ENCODE results near the gene TLE7.

Gene TLE7

DNA sequence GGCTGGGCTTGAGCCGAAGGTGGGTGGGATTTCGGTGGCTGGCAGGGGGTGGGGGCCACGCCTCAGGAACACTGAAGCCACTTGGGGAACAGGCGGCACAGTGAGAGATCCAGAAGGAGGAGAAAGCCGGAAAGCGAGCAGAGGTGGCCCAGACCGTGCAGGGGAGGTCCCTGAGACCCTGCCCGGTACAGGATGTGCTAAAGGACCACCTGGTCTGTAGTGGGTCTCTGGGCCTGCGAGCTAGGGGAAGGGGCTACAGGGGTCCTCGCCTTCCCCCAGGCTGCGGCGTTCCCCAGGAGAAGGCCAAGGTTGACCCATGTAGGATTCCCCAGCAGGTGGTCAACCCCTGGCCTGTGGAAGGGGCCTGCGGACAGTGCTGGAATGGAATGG lies at the start of gene TLE7:
Gene TLE7 (minus strand): TSS at position 4 of the 390 bp plus-strand sequence. CDS start 8,730 bp downstream, outside the sequence.
- no peak for DNase-seq

DNA sequence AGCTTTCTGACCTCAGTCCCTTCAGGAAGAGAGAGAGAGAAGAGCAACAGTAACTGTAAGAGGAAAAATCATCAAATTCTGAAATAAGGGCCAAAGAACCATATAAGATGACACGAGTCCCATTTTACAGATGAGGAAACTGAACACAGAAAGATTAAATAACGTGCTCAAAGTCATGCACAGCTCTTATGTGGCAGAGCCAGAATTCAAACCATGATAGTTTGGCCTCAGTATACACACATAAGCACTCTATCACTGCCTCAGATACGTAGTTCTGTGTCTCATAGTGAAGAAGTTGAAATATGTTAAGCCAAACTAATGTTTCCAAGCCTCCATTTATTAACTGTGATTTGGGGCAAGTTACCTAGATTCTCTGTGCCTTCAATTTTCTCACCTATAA lies 49.2 kb upstream of the TLE7 start:
- DNase-seq: no peak

DNA sequence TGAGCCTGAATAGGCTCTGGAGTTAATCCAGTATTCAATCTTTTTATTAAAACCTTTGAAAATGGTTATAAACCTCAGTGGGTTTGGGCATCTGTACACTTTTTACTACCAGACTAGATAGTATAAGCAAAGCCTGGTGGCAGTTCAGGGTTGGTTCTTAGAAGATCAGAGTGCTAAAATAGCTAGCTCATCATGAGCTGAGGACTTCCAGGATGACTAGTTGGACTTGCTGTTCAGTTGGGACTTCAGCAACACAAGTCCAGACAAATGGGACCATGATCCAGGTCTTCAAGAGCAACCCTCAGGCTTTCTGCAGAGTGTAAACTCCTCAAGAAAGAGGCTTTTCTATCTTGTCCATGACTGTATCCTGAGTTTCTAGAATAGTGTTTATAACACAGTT lies 48.5 kb upstream of the TLE7 start:
- DNase-seq: no peak

DNA sequence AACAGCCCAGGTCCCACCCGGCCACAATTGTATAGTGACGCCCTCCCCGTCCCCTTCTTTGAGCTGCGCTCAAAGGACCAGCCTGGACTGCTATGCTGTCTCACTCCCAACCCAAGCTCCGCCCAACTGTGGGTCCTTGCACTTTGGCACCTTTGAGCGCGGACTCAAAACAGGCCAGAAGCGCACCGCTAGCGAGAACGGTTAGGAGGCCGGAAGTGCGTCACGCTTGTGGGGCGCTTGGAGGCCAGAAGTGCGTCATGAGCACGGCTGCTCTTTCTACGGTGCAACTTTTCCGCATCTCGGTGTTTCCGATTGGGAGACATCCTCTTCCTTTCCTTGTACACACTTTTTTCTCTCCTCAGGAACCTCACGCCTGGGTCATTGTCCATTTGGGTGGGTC lies 47.3 kb upstream of the TLE7 start, which contains the start of gene ZNF19:
Gene ZNF19 (minus strand): TSS at position 203 of the 400 bp plus-strand sequence. CDS start 7,210 bp downstream, outside the sequence.
- no peak for DNase-seq

DNA sequence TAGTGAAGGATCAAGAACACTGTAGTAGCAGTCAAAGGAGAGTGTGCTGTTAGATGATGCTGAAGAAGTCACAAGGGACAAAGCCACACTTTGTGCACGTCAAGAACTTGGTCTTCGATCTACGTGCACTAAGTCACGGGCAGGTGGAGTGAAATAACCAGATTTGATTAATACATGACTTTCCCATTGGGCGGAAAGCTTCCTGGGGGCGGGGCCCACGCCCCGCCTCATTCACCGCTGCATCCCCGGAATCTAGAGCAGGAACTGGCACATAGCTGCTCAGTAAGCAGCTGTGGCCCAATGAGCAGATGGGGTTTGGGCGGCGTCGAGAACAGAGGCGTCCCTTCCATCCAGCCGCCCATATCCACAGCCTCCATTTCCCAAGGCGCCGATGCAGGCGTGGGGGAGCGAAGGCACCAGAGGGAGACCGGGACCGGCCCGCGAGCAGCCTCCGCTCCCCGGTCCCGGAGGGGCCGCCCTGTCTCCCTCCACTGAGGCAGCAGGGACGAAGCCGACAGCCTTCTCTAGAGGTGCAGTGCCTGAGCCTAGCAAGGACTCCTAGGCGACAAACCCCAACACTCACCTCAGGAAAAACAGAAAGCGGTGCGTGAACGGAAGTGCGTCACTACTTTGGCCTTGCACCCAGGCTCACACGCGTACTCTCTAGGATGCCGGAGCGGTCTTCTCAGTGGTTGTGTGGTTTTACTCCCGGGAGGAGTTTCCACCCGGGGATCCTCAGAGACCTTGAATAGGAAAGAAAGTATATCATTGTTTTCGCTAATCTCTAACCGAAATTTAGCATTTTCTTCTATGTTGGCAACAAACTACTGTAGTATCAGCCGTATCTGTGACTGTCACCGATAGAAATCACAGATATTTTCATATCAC lies 42.4 kb upstream of the TLE7 start:
- DNase-seq: peak; percentile 76

DNA sequence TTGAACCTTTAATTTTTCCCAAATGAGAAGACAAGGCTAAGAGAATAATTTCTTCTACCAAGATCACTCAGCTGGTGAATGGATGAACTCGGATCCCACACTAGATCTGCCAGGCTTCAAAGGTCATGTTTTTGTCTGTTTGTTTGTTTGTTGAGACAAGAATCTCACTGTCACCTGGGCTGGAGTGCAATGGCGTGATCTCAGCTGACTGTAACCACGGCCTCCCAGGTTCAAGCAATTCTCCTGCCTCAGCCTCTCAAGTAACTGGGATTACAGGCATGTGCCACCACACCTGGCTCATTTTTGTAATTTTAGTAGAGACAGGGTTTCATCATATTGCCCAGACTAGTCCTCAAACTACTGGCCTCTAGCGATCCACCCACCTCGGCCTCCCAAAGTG lies 40.7 kb upstream of the TLE7 start:
- no peak for DNase-seq

DNA sequence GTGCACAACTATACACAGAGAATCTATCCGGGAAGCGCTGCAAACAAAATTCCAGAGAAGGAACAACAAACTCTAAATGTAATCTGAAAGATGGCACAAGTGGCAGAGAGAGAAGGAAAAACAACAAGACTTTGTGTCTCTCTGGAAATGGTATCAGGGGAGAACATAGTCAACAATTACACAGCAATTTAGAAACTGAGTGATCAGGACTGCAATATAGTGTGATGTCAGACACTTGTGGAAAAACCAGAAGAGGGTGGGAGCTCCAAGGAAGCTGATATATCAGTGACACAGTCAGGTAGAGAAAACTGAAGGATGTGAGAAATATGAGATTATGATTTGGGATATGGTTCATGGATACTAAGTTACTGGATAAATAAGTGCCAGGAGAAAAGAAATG lies 39.1 kb upstream of the TLE7 start:
- DNase-seq: no peak

DNA sequence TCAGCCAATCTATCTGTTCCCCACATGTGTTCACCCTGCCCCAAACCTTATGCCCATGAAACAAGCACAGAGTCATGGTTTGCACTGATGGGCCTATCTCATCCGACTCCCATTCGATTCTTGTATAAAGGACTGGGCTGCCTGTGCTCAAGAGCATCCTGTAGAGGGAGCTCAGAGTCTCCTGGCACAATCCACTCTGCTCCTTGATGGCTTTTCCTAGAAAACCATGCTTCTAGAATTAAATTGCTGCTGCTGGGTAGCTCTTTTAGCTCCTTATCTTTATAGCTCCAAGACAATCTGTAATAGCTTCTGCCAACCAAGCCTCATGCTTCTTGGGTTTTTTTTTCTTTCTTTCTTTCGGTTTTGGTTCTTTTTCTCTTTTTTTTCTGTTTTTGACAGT lies 37.6 kb upstream of the TLE7 start:
- no peak for DNase-seq

DNA sequence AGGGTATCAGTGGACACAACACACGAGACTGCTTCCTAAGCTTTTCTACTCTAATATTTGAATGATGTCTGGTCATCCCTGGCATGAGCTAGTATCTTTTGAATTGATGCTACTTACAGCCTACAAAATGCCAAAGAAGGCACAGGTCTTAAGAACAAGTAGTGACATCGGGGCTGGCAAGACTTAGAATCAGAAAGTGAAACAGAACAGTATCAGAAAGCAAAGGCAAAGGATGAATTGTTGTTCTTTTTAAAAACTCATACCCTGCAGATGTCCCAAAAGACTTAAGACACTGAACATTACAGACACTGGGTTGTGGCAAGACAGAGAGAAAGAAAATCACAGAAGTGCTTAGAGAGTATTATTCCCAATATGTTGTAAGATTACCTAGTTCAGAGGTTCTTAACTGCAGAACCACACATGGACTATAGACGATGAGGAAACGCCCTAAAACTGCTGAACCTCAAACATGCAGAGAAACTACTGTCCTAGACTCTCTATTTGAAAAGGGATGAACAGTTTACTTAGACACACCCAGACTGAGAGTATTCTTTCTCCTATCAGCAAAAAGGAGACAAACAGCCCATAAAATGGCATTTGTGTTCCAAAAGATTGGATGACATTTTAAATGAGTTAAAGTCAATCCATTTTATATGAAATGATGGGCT lies 34.7 kb upstream of the TLE7 start:
- DNase-seq: no peak

DNA sequence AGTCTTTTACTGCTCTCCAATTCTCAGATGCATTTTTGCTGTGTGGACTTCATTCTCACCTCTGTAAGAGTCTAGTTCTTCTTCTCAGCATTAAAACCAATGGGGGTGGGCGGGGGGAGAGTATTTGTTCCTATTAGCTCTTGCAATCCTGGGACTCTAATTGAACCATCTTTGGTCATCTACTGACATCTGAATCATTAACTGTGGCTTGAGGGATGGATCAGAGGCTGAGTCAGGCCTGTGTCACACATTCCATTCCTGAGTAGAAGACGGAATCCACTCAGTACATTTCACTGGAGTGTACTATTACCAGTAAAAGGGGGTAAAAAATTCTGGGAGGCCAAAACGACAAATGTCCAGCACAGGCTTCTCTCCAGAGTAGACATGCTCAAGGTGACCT lies 33.0 kb upstream of the TLE7 start:
- no peak for DNase-seq

DNA sequence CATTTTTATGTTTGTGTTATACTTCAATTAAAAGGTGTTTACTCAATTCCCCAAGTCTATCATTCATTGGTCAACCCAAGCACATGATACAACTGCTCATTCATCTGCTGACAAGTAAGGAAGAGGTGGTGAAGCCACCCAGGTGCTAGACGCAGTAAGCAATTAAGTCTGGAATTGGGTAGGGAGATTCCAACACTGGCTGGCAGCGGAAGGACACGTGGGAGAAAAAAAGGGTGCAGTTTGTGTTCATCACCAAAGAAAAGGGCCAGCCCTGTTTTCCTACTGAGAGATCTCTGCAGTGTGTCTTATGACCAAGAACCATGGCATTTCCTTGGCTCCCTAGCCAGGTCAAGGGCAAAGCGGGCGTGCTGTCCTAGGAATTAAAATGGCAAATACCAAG lies 32.0 kb upstream of the TLE7 start:
- no peak for DNase-seq

DNA sequence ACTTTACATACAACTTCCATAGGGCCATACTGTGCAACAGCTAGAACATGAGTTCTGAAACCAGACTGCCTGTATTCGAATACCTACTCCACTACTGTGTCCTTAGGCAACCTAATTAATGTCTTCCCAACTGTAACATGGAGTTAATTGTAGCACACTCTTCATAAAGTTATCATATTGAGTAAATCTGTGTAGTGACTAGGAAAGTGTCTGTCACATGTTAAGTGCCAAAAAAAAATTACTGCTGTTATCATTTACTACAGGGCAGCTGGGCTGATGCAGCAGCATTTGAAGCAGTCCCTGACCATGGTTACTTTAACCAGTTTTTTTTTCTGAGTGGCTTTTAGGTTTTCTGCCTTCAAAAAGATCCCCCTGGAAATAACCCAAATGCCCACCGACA lies 31.1 kb upstream of the TLE7 start:
- DNase-seq: no peak

DNA sequence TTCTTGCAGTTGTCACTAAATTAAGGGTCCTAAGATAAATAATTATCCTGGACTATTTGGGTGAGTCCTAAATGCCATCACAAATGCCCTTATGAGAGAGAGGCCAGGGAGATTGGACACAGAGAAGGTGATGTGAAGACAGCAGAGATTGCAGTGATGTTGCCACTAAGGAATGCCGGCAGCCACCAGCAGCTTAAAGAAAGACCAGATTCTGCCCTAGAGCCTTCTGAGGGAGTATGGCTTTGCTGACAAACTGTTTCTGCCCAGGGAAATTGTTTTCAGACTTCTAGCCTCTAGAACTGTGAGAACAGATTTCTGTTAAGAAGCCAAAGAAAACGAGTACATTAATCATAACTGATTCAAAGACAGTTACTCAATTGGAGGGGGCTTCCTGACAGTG lies 30.2 kb upstream of the TLE7 start:
- no peak for DNase-seq

DNA sequence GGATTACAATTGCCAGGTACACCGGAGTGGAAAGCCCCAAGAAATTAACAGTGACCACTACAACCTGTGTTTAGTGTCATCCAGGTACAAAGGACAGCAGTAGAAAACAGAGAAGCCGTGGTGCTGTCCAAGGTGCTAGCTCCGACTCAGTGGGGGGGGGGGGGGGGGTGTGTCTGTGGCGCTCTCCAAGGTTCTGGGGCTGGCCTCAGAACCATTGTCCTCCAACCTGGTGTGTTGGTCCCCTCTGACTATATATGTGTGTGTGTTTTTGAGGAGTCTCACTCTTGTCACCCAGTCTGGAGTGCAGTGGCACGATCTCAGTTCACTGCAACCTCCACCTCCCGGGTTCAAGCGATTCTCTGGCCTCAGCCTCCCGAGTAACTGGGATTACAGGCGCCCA lies 26.0 kb upstream of the TLE7 start:
- no peak for DNase-seq

DNA sequence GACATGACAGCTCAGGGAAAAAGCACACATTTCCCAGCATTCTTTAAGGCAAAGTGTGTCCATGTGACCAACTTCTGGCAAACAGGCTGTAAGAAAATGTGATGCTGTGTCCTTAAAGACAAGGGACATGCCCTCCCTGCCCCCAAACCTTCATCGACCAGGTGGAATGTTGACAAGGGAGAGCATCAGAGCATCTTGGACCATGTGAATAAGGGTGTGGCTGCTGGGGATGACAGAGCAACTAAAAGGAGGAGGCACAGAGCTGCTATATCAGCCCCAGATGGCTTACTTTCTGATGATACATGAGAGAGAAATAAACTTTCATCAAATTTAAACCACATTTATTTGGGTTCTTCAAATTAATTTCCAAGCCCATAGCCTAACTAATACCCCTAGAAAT lies 22.4 kb upstream of the TLE7 start:
- no peak for DNase-seq

DNA sequence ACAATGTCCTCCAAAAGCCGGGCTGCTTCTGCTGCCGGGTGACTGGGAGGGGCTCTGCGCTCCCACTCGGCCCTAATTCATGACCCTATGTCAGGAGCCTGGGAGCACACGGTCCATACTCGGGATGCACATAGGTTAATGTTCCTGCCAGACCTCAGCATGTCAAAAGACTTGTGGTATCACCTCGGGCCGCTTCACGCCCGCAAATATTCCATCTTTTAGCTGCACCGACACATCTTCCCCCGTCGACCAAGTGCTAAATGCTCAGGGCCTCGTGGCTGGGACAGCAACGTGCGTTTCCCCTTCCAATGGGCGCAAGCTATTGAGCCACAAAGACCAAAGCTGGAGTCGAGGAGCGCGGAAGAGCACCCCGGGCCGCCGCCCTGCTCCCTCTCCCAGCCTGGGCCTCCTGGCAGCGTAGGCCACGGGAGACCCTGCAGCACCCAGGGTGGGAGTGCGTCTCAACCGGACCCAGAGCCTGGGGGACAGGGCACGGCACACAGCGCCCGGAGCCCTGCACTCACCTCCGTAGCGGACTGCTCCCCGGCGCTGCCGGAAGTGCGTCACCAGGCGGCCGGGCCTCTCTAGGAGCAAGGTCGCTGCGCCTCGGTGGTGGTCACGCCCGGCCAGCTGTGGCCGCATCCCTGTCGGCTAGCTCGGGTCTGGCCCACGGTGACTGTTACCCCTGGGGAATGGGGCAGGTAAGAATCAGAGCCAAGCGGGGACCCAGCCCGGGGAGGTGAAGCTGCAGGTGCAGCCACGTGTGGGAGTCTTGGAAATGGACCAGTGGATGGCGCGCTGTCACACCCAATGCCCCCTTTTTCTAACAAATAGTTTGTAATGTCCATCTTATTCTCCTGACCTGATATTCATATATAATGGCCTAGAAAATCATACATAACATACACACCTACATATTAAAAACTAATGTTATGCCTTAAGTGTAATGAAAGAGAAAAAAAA lies 20.1 kb upstream of the TLE7 start, which contains the start of gene ZNF23:
Gene ZNF23 (minus strand): TSS at position 562 of the 963 bp plus-strand sequence. CDS start 5,451 bp downstream, outside the sequence.
- DNase-seq: peak; percentile 28

DNA sequence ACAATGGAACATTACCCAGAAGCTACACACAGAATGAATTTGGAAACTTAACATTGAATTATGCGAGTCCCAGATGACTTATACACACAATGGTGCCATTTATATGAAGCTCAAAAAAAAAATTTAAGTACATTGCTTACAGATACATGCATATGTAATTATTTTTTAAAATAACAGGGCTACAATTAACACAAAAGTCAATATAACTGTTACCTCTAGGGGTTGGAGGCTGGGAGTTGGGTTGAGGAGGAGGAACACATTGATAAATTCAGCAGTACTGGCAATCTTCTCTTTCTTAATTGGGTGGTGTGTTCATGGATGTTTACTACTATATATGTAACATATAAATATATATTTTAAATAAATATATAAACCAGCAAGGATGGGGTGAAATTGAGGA lies 19.1 kb upstream of the TLE7 start:
- no peak for DNase-seq

DNA sequence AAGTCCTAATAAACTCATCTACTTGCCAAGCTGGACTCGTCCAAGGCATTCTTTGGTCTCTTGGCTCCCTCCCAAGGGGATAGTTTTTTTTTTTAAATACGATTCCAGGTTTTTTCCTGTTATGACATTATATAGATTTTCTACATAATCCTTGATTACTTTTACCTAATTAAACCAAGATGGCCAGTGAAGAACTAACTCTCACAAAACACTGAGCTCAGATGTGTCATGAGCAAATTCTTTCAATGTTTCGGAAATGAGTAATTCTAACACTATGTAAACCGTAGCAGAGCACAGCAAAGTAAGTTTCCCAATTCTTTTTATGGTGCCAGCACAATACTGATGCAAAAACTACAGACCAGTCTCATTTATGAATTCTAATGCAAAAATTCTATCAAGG lies 18.4 kb upstream of the TLE7 start:
- DNase-seq: no peak

DNA sequence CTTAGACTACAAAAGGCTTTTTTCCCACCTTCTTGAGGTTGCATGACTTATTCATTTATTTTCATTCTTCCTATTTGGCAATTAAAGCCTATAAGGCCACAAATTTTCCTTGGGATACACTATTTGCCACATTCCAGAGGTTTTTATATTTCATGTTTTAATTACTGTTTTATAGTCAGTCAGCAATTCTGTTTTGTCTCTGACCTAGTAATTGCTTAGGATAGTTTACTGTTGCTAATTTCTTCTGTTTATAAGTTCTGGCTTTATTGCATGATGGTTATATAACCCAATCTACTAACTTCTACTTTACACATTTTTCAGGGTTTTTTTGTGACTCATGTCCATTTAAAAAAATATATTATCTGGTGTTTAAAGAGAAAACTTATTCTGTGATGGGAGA lies 17.7 kb upstream of the TLE7 start:
- DNase-seq: no peak

DNA sequence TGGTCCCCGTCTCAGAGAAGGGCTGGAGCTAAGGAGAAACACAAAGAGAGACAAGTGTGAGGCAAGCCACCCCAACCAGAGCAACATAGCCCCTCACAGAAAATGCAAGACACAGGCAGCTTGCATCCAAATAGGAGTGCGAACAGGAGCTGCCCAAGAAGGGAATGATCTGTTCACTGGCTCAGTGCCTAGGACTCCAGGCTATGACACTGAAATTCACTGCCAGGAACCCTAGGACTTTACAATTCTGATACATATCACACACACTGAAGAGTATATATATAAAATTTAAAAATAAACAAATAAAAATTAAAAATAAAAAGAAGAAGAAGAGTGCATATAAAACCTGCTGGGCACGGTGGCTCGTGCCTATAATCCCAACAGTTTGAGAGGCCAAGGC lies 14.9 kb upstream of the TLE7 start:
- no peak for DNase-seq

DNA sequence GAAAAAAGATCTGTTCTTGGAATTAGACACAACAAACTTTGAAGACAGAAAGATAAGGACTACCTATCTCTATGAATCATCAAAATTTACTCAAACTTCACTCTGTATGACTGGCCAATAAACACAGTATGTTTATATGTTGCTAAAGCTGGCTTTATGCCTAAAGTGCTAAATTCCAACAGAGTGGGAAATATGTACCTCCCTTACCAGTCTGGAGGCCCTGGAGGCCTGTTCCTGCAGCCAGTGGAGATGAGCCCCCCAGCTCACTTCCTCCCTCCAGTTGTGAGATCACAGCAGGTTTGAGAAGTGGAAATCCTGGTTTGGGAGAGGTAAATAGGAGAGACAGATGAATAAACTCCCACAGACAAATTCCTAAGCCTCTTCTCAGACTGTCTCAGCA lies 11.2 kb upstream of the TLE7 start:
- DNase-seq: no peak

DNA sequence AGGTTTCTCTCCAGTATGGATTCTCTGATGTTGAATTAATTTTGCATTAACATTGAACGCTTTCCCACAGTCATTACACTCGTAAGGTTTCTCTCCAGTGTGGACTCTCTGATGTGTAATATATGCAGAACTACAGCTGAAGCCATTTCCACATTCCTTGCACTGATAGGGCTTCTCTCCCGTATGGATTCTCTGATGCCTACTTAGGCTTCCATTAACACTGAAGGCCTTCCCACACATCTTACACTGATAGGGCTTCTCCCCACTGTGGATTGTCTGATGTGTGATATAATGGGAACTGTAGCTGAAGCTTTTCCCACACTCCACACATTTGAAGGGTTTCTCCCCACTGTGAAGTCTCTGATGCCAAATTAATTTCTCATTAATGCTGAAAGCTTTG lies 7.2 kb upstream of the TLE7 start:
- no peak for DNase-seq

DNA sequence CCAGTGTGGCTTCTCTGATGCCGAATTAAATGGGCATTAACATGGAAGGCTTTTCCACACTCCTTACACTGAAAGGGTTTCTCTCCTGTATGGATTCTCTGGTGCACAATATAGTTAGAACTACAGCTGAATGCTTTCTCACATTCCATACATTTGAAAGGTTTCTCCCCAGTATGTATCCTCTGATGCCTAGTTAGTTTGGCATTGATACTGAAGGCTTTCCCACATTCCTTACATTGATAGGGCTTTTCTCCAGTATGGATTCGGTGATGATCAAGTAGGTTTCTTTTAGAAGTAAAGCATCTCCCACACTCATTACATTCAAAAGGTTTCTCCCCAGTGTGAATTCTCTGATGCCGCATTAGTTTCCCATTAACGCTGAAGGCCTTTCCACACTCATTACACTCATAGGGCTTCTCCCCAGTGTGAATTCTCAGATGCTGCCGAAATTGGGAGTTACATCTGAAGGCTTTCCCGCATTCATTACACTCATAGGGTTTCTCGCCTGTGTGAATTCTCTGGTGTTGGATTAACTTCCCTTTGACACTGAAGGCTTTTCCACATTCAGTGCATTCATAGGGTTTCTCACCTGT lies 6.5 kb upstream of the TLE7 start:
- DNase-seq: no peak
